ENCODE data around the gene SOX5. TPM values are rescaled to one million over a fixed set of nuclear protein-coding genes. Genes with fewer than 3 reads are reported as not detected.

Gene SOX5
- total and polyA plus RNA-seq, 2 of the 8 experiments (the other 6 are each of a cell fraction or from before 2014, with no cell fraction given) = 2.2 to 2.6 TPM

DNA sequence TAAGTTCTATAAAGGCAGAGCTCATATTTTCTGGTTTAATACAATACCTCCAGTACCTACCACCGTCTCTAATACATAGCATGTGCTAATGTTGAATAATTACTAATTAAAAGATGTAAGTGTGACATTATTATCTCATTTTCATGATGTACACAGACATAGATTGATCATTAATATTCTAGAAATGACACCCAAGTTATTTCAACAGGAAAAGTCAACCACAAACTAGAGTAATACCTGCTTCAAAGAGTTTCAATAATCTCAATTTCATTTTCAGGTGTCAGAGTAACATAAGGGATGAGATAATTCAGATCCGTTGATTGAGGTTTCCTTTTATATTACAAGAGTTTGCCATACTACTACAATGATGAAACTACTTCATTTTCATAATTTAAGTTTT, 388.9 kb downstream of the SOX5 start:
- Histone ChIP-seq H3K27ac (ENCODE audit: low read depth, low read length) (no peak overlapping the region), H2BK20ac (ENCODE audit: low read length) (no peak overlapping the region), H3K9ac (replicated peaks in 1 of 4; ENCODE audit: extremely low read depth in 1 of 4, low read depth in 3 of 4, low read length in 3 of 4) (no peak overlapping the region), H3K14ac (ENCODE audit: insufficient read length) (no peak overlapping the region), H3K79me1 (ENCODE audit: low read depth, low read length) (no peaks in the 10 kb centered on the region), H3K4ac (replicated peaks; ENCODE audit: insufficient read length, low read depth, low read length) (no peak overlapping the region), H3K56ac (replicated peaks; ENCODE audit: insufficient read length, low read depth, low read length) (no peak overlapping the region), H3K4me3 (ENCODE audit: extremely low read depth in 1 of 4, insufficient read depth in 2 of 4, low read depth in 3 of 4, low read length in 4 of 4) (no peak overlapping the region), H3K4me1 (replicated peaks in 1 of 4; ENCODE audit: control insufficient read depth in 3 of 4, insufficient read depth in 4 of 4, low read length in 3 of 4) (peaks cover 2 to 7% (median 4%) of the 10 kb centered on the region in 4 experiments; a peak in 5 of 7 replicates), H4K91ac (replicated peaks; ENCODE audit: insufficient read length, low read length) (no peak overlapping the region), H2BK15ac (ENCODE audit: low read length) (no peak overlapping the region), H3K23me2 (ENCODE audit: low read depth, low read length) (no peaks in the 10 kb centered on the region), H4K8ac (ENCODE audit: extremely low read depth, insufficient read depth, low read length) (no peak overlapping the region), H3K27me3 (replicated peaks in 1 of 4; ENCODE audit: control insufficient read depth in 3 of 4, extremely low read depth in 1 of 4, insufficient read depth in 3 of 4, low read length in 3 of 4) (no peaks in the 10 kb centered on the region), H3K4me2 (ENCODE audit: insufficient read depth in 1 of 2, low read depth in 2 of 2, low read length in 2 of 2) (no peak overlapping the region), H2BK5ac (ENCODE audit: low read depth, low read length) (no peak overlapping the region), H3K9me3 (ENCODE audit: insufficient read depth in 2 of 2, low read depth in 1 of 2, low read length in 1 of 2) (no peaks in the 10 kb centered on the region), H3K23ac (ENCODE audit: insufficient read length) (no peak overlapping the region), H2BK12ac (ENCODE audit: low read depth, low read length) (no peak overlapping the region), H4K5ac (ENCODE audit: insufficient read length, low read depth, low read length) (no peak overlapping the region), H2AK5ac (ENCODE audit: low read depth, low read length) (no peak overlapping the region), H3K18ac (ENCODE audit: extremely low read depth, low read length) (no peak overlapping the region), H2BK120ac (replicated peaks; ENCODE audit: low read depth, low read length) (no peak overlapping the region), H4K20me1 (replicated peaks in 1 of 2; ENCODE audit: control insufficient read depth in 1 of 2, insufficient read depth in 2 of 2, low read length in 2 of 2) (no peaks in the 10 kb centered on the region), H3K79me2 (ENCODE audit: control insufficient read depth in 1 of 2, insufficient read depth in 2 of 2, low read length in 2 of 2) (no peaks in the 10 kb centered on the region), H2AFZ (ENCODE audit: low read length) (no peak overlapping the region), H3K36me3 (ENCODE audit: control insufficient read depth in 2 of 4, insufficient read depth in 4 of 4, low read length in 3 of 4) (no peaks in the 10 kb centered on the region)
- POLR2A ChIA-PET (ENCODE audit: partially characterized antibody) = interaction anchor here (0.6 kb wide), 1 partner anchor 450 kb away, joined by 3 read pairs; no protein-coding TSS in a partner anchor
- CTCF ChIA-PET (ENCODE audit: partially characterized antibody) = interaction anchor here (0.7 kb wide), 1 partner anchor 198 kb away, joined by 5 read pairs; no protein-coding TSS in a partner anchor
- no peak for FAIRE-seq
- no peak for DNase-seq (ENCODE audit: low read depth in 1 of 2, low spot score in 2 of 2)
- TF ChIP-seq EP300 (IDR thresholded peaks at IDR 0.05; ENCODE audit: borderline replicate concordance in 1 of 2, low read depth in 2 of 2, low read length in 2 of 2) (no peak), SIX5 (IDR thresholded peaks at IDR 0.05; ENCODE audit: low read depth, low read length) (no peak), KDM4A (IDR thresholded peaks at IDR 0.05; ENCODE audit: low read depth, low read length, severe bottlenecking) (no peak), POU5F1 (IDR thresholded peaks at IDR 0.05; ENCODE audit: low read depth, low read length) (no peak), POLR2A (IDR thresholded peaks at IDR 0.05; ENCODE audit: control extremely low read depth in 1 of 2, low read depth in 2 of 2, low read length in 2 of 2) (no peak), CHD2 (IDR thresholded peaks at IDR 0.05; ENCODE audit: low read length) (no peak), PHF8 (conservative IDR thresholded peaks at IDR 0.05; ENCODE audit: low read depth, low read length) (no peak), TAF7 (optimal IDR thresholded peaks at IDR 0.05; ENCODE audit: borderline replicate concordance, low read depth, low read length) (no peak)
- TF ChIP-seq, protein P1, sequence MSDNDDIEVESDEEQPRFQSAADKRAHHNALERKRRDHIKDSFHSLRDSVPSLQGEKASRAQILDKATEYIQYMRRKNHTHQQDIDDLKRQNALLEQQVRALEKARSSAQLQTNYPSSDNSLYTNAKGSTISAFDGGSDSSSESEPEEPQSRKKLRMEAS (IDR thresholded peaks at IDR 0.05) = no peak
- WGBS, 2 experiments (ENCODE audit: extremely low coverage in 1 of 2, insufficient coverage in 1 of 2, insufficient read length in 1 of 2, insufficient replicate concordance in 2 of 2, low coverage in 1 of 2, low lambda C conversion rate in 2 of 2, missing lambda C conversion rate in 1 of 2) = 93% methylated on average over 2 of the region's 2 CpGs; no CpG with 5 or more reads in 1 of the 2 experiments
